Transverse colon (tissue), 4 donors: ENCODE data around the gene CCDC69.

Experiments
- POLR2AphosphoS5 ChIP-seq, 3 donors: sonication (generic); formaldehyde crosslinking; IDR thresholded peaks; one replicate each; pipeline ENCODE4 v1.6.1; 2016; ENCODE audit warnings: antibody characterized with exemption in 3 of 3
- TF ChIP-seq, protein P1 (sequence below), 5 experiments: fragments of 200-600 bp in 3 of 5; fragments of 450-650 bp in 2 of 5; sonication (generic) in 3 of 5; IDR thresholded peaks; 1 replicate in 2 of 5; 2 replicates in 3 of 5; pipeline ENCODE4 v1.5.1; 2016 to 2017; ENCODE audit warnings: antibody characterized with exemption in 5 of 5, inconsistent platforms in 3 of 5, mild to moderate bottlenecking in 2 of 5, moderate library complexity in 1 of 5

DNA sequence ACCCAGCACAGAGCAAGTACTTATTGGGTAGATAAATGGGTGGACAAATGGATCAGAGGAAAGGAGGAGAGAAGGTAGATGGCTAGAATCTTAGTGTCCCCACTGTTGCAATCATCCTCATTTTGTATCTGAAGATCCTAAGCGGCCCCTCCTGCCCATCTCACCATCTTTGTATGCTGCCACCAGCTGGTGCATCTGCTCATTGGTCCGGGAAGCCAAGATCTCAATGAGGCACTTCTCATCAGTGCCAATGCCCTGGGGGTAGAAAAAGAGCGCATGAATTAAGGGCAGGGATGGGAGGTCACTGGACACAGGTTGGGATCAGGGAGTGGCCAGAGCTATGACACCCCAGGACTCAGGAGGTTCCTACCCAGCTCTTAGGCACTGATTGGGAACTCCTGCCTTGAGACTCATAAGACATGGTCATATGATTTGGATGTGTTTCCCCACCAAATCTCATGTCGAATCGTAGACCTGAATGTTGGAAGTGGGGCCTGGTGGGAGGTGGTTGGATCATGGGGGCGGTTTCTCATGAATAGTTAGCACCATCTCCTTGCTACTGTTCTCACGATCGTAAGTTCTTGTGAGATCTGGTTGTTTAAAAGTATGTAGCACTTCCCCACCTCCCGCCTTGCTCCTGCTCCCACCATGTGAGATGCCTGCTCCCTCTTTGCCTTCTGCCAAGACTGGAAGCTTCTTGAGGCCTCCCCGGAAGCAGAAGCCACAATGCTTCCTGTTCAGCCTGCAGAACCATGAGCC is 86.6 kb downstream of the CCDC69 start:
- no peak for TF ChIP-seq POLR2AphosphoS5 (IDR thresholded peaks at IDR 0.05)
- TF ChIP-seq, protein P1, sequence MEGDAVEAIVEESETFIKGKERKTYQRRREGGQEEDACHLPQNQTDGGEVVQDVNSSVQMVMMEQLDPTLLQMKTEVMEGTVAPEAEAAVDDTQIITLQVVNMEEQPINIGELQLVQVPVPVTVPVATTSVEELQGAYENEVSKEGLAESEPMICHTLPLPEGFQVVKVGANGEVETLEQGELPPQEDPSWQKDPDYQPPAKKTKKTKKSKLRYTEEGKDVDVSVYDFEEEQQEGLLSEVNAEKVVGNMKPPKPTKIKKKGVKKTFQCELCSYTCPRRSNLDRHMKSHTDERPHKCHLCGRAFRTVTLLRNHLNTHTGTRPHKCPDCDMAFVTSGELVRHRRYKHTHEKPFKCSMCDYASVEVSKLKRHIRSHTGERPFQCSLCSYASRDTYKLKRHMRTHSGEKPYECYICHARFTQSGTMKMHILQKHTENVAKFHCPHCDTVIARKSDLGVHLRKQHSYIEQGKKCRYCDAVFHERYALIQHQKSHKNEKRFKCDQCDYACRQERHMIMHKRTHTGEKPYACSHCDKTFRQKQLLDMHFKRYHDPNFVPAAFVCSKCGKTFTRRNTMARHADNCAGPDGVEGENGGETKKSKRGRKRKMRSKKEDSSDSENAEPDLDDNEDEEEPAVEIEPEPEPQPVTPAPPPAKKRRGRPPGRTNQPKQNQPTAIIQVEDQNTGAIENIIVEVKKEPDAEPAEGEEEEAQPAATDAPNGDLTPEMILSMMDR (IDR thresholded peaks at IDR 0.05): no peak
